Stimulated activated CD4-positive, alpha-beta T cell treated with anti-CD3 and anti-CD28 coated beads, Interleukin-12 subunit alpha, Interleukin-12 subunit beta, amount 100 ng/mL, for 24 hours (primary cell): Measurements from ENCODE around the gene CPAMD8.
A peak's percentile ranks its signal among the peaks of the same experiment; 100 is the strongest.
"Not testable (repeated sequence)": the region's sequence is repeated elsewhere in the genome, so short reads cannot be mapped to it uniquely, and the experiment has no call there.

Source experiments
- DNase-seq, 2 experiments: peaks; one replicate each; pipeline ENCODE4 v3.0.0-alpha.2; 2020; ENCODE audit warnings: low read depth in 2 of 2

Gene CPAMD8

DNA sequence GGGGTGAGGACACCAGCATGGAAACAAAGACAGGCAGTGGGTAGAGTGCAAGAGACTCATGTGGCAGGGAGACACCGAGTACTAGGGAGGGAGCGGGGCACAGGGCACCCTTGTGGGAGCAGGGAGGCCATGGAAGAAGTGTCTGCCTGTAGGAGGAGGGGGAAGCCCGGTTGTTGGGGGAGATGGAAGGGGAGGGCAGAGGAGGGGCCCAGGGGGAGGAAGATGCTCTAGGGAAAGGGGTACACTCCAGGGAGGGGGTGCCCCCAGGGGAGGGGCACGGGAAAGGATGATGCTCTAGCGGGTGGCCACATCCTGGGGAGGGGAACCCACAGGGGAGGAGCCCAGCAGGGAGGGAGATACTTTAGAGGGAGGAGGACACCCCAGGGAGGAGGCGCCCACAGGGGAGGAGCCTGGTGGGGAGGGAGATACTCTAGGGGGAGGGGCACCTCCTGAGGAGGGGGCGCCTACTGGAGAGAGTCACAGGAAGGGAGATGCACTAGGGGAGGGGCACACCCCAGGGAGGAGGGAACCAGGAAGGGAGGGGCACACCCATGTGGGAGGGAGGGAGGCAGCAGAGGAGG, 24.9 kb downstream of the CPAMD8 start:
- peak; percentile 9 to 40 for DNase-seq

- DNase-seq = no peak
Measured at GRCh38 chr19:16998635-16999194, 27.9 kb downstream of the CPAMD8 start.

DNA sequence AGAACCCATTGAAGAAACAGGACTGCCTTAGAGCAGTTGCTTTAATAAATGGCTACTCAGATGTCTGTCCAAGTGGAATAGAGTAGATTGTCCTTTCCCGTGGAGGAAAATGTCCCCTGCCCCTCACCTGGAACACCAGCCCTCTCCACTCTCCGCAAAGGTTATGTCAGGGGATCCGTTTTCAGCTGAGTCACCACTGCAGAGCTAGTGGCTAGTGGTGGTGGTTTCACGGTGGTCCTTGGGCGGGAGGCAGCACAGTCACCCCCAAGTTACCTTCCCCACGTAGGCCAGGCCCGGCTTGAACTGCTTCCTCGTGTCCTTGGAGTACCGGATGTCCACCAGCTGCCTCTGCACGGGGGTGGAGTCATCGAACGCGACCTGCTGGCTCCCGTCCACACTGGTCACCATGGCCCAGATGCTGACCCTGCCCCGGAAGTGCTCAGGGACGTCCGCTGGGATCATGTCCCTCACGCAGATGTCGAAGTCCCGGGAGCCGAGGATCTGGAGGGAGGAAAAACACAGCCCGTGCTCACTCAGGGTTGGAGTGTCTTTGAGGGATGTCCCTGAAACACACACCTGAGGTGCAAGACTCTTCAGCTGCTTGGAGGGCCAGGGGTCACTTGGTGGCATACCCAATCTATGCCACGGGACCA, 29.6 kb downstream of the CPAMD8 start:
- DNase-seq = not testable (repeated sequence)

GRCh38 chr19:16988661-16989060, 37.9 kb downstream of the CPAMD8 start:
- DNase-seq = no peak

DNA sequence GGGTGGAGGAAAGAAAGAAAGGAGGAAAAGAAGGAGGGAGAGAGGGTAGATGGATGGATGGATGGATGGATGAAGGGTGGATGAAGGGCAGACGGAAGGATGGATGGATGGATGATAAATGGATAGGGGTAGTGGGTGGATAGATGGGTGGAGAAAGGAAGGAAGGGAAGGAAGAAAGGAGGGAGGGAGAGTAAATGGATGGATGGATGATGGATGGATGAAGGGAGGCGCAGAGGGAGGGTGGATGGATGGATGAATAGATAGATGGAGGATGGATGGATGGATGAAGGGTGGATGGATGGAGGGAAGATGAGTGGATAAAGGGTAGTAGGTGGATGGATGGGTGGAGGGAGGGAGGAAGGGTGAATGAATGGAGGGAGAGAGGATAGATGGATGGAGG, 41.2 kb downstream of the CPAMD8 start:
- no peak for DNase-seq

- not testable (repeated sequence) for DNase-seq
Measured at GRCh38 chr19:16982586-16982985, 44.0 kb downstream of the CPAMD8 start.

DNA sequence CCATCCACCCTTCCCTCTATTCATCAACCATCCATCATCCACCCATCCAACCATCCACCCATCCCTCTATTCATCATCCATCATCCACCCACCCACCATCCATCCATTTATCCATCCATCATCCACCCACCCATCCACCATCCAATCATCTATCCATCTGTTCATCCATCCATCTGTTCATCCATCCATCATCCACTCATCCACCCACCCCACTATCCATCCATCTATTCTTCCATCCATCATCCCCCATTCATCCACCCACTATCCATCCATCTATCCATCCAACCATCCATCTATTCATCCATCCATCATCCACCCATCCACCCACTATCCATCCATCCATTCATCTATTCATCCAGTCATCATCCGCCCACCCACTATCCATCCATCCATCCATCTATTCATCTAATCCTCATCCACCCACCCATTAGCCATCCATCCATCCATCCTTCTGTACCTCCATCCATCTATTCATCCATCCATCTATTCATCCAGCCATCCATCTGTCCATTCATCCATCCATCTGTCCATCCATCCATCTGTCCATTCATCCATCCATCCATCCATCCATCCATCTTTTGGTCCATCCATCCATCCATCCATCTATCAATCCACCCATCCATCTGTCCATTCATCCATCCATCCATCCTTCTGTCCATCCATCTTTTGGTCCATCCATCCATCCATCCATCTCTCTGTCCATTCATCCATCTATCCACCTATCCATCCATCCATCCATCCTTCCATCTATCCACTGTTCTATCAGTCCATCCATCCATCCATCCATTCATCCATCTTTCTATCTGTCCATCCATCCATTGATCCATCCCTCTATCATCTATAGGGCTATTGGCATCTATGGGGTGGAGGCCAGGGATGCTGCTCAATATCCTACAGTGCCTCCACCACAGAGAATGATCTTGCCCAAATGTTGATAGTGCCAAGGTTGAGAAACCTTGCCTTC, 47.5 kb downstream of the CPAMD8 start:
- DNase-seq = no peak

DNA sequence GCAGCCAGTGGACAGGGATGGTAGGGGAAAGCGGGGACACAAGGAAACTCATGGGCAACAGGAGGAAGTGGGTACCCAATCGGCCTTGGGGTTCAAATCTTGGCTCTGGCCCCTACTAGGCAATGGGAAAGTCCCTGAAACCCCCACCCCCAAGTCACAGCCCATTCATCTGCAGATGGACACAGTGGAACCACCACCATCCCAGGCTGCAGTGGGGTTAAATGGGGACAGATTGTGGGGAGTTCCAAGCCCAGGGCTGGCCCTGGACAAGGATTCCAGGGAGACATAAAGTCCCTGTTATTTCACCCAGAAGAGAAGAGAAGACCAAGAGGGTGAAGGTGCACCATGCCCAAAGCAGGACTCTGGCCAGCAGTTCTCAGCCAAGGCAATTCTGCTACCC, 48.5 kb downstream of the CPAMD8 start:
- no peak for DNase-seq

GRCh38 chr19:16977306-16977705, 49.3 kb downstream of the CPAMD8 start:
- DNase-seq = no peak

GRCh38 chr19:16976446-16976845, 50.2 kb downstream of the CPAMD8 start:
- DNase-seq = no peak

DNA sequence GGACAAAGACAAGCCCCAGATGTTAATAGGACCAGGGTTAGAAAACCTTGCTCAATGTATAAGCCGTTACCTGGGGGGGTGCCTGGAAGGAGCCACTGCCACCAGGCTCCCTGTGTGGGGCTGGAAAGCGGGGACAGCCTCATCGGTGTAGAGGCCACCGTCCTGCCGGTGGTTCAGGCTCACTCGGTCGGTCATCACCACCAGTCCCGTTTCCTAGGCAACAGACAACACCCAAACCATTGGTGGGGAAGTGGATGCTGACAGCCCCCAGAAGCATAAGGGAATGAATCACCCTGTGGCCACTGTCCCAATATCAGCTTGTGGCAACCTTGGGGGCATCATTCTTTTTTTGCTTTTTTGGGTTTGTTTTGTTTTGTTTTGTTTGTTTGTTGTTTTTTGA, 55.8 kb downstream of the CPAMD8 start:
- no peak for DNase-seq

- no peak for DNase-seq
Measured at GRCh38 chr19:16969135-16969534, 57.5 kb downstream of the CPAMD8 start.

DNA sequence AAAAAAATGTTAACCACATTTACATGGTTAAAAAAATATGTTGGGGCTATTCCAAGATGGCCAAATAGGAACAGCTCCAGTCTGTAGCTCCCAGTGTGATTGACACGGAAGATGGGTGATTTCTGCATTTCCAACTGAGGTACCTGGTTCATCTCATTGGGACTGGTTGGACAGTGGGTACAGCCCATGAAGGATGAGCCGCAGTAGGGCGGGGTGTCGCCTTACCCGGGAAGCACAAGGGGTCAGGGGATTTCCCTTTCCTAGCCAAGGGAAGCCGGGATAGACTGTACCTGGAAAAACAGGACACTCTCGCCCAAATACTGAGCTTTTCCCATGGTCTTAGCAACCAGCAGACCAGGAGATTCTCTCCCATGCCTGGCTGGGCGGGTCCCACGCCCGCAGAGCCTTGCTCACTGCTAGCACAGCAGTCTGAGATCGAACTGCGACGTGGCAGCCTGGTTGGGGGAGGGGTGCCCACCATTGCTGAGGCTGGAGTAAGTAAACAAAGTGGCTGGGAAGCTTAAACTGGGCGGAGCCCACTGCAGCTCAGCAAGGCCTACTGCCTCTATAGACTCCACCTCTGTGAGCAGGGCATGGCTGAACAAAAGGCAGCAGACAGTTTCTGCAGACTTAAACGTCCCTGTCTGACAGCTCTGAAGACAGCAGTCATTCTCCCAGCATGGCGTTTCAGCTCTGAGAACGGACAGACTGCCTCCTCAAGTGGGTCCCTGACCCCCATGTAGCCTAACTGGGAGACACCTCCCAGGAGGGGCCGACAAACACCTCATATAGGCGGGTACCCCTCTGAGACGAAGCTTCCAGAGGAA, 65.4 kb downstream of the CPAMD8 start:
- not testable (repeated sequence) for DNase-seq

DNA sequence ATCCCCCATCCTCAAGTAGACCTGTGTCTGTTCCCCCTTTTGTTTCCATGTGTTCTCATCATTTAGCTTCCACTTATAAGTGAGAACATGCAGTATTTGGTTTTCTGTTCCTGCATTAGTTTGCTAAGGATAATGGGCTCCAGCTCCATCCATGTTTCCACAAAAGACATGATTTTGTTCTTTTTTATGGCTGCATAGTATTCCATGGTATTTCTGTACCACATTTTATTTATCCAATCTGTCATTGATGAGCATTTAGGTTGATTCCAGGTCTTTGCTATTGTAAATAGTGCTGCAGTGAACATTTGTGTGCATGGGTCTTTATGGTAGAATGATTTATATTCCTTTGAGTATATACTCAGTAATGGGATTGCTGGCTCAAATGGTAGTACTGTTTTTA, 68.3 kb downstream of the CPAMD8 start:
- DNase-seq = not testable (repeated sequence)

DNA sequence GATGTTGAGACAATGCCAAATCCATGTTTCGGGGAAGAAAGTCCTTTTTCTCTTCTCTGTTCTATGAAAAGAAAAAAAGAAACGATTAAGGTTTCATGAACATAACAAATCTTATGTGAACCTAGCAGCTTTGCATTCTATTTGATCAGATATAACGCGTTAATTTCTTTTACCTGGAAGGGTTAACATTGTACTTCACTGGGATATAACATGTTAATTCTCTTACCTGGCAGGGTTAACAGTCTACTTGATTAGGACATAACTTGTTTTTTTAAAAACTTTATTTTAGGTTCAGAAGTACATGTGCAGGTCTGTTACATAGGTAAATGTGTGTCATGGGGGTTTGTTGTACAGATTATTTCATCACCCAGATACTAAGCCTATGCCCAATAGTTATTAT, 68.8 kb downstream of the CPAMD8 start:
- no peak for DNase-seq

- no peak for DNase-seq
Measured at GRCh38 chr19:16957151-16957701, 69.4 kb downstream of the CPAMD8 start.

DNA sequence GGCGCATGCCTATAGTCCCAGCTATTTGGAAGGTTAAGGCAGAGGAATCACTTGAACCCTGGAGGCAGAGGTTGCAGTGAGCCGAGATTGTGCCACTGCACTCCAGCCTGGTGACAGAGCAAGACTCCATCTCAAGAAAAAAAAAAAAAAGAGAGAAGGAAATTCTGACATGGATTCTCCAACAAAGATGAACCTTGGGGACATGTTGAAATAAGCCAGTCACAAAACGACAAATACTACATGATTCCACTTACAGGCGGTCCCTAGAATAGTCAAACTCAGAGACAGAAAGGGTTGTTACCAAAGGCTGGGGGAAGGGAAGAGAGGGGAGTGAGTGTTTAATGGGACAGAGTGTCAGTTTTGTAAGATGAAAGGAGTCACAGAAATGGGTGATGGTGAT, 71.4 kb downstream of the CPAMD8 start:
- no peak for DNase-seq

GRCh38 chr19:16952046-16952445, 74.6 kb downstream of the CPAMD8 start:
- no peak for DNase-seq

- no peak for DNase-seq
Measured at GRCh38 chr19:16951529-16951928, 75.1 kb downstream of the CPAMD8 start.

DNA sequence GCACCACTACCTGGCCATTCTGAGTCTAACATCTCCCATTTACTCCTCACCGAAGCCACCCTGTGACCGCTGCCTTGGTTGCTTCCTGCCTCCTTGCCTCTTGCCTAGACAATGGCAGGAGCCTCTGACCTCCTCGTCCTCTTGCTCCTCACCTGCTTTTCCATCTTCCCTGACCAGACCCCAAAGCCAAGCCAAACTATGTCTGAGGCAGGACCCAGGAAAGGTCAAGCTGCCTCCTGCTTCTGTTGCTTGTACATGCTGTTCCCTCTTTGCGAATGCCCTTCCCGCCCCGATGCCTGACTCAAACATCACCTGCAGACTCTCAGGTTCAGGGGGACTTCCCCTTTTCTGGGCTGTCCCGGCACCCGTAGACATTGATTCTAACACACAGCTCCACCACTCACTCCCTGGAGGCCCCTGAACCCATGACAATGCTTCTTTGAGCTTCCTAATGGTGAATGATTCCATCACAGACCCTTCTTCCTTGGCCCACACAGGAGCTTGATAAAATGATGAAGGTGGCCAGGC, 77.0 kb downstream of the CPAMD8 start:
- no peak for DNase-seq
